Measurements from ENCODE around the gene EPB41L2.

Gene EPB41L2

GRCh38 chr6:130928158-130928912 lies 134.7 kb downstream of the EPB41L2 start:
- DNase-seq: no peak
- in situ Hi-C loops (cut with HindIII; ENCODE audit: low pct_ligation_motif_present, low sequenced_read_pairs): no loop called here
- H3K4me3 ChIP-seq (ENCODE audit: low read depth, low read length): no peak overlapping the region
- no peaks in the 10 kb centered on the region for H3K36me3 ChIP-seq (replicated peaks)
- H3K27ac ChIP-seq: no peak overlapping the region
- TF ChIP-seq, protein P1, sequence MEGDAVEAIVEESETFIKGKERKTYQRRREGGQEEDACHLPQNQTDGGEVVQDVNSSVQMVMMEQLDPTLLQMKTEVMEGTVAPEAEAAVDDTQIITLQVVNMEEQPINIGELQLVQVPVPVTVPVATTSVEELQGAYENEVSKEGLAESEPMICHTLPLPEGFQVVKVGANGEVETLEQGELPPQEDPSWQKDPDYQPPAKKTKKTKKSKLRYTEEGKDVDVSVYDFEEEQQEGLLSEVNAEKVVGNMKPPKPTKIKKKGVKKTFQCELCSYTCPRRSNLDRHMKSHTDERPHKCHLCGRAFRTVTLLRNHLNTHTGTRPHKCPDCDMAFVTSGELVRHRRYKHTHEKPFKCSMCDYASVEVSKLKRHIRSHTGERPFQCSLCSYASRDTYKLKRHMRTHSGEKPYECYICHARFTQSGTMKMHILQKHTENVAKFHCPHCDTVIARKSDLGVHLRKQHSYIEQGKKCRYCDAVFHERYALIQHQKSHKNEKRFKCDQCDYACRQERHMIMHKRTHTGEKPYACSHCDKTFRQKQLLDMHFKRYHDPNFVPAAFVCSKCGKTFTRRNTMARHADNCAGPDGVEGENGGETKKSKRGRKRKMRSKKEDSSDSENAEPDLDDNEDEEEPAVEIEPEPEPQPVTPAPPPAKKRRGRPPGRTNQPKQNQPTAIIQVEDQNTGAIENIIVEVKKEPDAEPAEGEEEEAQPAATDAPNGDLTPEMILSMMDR (IDR thresholded peaks at IDR 0.05; ENCODE audit: low read depth, low read length, missing control alignments): no peak
- no peaks in the 10 kb centered on the region for H3K27me3 ChIP-seq (replicated peaks)

DNA sequence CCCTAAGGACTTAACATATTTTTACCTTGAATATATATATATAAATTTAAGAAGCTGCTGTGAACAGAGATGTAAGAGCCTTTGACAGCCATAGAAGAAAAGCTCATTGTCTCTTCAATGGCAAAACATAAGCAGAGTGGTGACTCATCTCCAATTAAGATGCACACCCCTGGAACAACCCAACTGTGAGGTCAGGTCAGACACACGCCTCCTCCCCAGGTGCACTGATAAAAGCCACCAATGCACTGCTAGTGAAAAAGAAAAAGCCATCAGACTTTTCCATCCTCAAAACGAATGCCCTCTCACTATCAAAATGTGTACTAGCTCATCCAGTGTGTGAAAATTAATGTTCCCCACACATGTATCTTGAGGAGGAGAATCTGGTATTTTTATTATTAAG lies 135.7 kb downstream of the EPB41L2 start:
- no peak overlapping the region for H3K27ac ChIP-seq
- DNase-seq: no peak
- H3K4me3 ChIP-seq (ENCODE audit: low read depth, low read length): no peak overlapping the region
- H3K27me3 ChIP-seq (replicated peaks): no peaks in the 10 kb centered on the region
- no peaks in the 10 kb centered on the region for H3K36me3 ChIP-seq (replicated peaks)
- TF ChIP-seq, protein P1 (IDR thresholded peaks at IDR 0.05; ENCODE audit: low read depth, low read length, missing control alignments): no peak
- in situ Hi-C loops (cut with HindIII; ENCODE audit: low pct_ligation_motif_present, low sequenced_read_pairs): no loop called here

DNA sequence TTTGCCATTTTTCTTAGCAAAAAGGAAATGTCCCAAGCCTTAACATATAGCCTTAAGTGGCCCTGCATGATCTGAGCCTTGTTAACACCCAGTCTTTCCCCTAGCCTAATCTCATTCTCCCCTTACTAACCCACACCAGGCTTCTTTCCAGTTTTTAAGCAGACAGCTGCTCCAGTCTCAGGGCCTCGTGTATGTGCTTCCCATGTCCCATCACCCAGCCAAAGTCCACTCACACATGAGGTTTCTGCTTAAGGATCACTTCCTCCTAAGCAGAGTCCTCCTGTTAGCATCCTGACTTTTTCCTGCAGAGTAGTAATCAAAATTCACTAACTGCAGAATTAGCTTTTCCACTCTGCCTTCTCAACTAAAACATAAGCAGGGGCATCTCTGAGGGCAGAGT lies 139.7 kb downstream of the EPB41L2 start:
- Histone ChIP-seq H3K4me3 (ENCODE audit: low read depth, low read length) (no peak overlapping the region), H3K27ac (no peak overlapping the region), H3K27me3 (replicated peaks) (no peaks in the 10 kb centered on the region), H3K36me3 (replicated peaks) (no peaks in the 10 kb centered on the region)
- DNase-seq: no peak
- TF ChIP-seq, protein P1 (IDR thresholded peaks at IDR 0.05; ENCODE audit: low read depth, low read length, missing control alignments): no peak
- in situ Hi-C loops (cut with HindIII; ENCODE audit: low pct_ligation_motif_present, low sequenced_read_pairs): no loop called here

DNA sequence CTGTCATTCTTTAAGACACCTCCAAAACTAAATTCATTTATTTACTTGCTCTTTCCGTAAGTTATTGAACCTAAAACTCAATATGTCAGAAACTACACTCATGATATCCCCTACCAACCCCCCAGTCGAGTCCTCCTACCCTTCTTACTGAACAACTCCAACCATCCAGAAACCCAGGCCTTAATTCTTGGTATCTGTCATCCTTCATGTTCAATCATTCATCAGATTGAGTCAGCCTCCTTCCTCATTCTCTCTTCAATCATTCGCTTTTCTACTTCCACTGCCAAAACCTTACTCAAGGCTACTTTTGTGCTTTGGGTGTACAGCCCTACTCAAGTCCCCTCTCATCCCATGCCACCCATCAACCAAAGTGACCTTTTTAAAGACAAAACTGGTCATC lies 140.1 kb downstream of the EPB41L2 start:
- TF ChIP-seq, protein P1 (IDR thresholded peaks at IDR 0.05; ENCODE audit: low read depth, low read length, missing control alignments): no peak
- in situ Hi-C loops (cut with HindIII; ENCODE audit: low pct_ligation_motif_present, low sequenced_read_pairs): no loop called here
- Histone ChIP-seq H3K27ac (no peak overlapping the region), H3K27me3 (replicated peaks) (no peaks in the 10 kb centered on the region), H3K36me3 (replicated peaks) (no peaks in the 10 kb centered on the region), H3K4me3 (ENCODE audit: low read depth, low read length) (no peak overlapping the region)
- DNase-seq: no peak

DNA sequence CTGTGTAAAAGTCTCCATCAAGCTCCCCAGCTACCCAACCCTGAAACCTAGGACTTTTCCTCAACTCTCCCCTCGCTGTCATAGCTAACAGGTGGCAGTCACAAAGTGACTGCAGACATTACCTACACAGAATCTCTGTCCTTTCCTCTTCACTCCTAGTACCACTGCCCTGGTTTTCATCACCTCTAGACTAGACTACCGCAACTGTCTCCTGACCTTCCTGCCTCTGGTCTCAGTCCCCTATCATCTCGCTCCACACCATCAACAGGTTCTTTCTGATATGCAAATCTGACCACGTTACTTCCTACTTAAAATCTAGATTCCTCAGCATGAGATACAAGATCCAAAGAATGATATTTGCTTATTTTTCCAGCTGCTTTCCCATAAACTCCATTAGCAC lies 142.1 kb downstream of the EPB41L2 start:
- in situ Hi-C loops (cut with HindIII; ENCODE audit: low pct_ligation_motif_present, low sequenced_read_pairs): no loop called here
- no peak for DNase-seq
- no peak overlapping the region for H3K4me3 ChIP-seq (ENCODE audit: low read depth, low read length)

More for the DNA sequence above, 142.1 kb downstream of the EPB41L2 start:
- Histone ChIP-seq H3K36me3 (replicated peaks) (no peaks in the 10 kb centered on the region), H3K27ac (no peak overlapping the region), H3K27me3 (replicated peaks) (no peaks in the 10 kb centered on the region)
- TF ChIP-seq, protein P1 (IDR thresholded peaks at IDR 0.05; ENCODE audit: low read depth, low read length, missing control alignments): no peak

Data from brain microvascular endothelial cell (primary cell).